ENCODE results near the gene CAMK2B. TPM values are rescaled to one million over a fixed set of nuclear protein-coding genes. Genes with fewer than 3 reads are reported as not detected.

The CAMK2B gene
- total RNA-seq, 1 experiment from 2014 or later: 0.34 TPM

DNA sequence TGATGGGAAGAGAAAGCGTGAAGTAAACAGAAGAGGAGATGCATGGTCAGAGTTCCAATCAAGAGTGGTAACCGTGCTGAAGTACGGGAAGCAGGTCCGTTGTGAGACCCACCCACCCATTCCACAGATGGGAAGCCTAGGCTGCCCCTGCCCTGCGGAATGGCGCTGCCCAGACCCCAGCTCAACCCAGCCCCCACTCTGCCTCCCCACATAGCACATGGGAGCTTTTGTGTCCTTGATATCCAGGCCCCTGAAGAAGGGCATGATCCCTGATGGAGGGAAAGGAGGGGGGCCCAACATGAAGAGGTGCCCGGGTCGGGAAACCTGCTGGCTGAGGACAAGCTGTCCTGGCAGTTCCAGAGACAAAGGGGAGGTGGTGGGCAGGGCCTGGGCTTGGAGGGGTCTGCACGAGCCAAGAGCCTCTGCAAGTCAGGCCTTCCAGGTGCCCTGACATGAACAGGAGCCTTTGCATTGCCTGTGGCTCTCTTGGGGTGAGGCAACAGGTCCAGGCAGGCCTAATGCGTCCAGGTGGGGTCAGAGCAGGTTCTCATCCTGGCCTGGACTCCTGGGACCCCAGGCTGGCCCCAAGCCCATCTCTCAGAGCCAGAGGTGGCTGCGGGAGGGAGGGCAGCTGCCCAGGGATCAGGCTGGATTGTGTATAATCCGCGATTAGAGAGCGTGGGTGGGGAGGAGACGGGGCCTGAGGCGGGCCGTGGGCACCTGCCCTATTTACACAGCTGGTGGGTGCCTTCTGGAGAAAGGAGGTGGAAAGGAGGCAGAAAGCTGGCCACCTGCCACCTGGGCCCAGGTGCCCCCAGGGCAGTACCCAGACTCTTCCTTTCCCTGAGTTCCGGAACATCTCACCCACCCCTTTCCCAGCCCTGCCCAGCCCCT lies 101.1 kb downstream of the CAMK2B start:
- ATAC-seq: no peak
- no peak overlapping the region for H2AFZ ChIP-seq (ENCODE audit: low read depth, low read length, poor library complexity, severe bottlenecking)
- CTCF ChIA-PET: interaction anchor here (2.4 kb wide), 1 partner anchor 16 kb away, joined by 6 read pairs; no protein-coding TSS in a partner anchor
- no TSS peak for BruUV-seq (replicated peaks)
- no peaks in the 10 kb centered on the region for H3K4me1 ChIP-seq (ENCODE audit: control insufficient read depth in 1 of 2, insufficient read depth in 2 of 2, low read length in 2 of 2)
- intact Hi-C loops (cut with micrococcal nuclease): no loop called here
- DNase-seq (ENCODE audit: low read depth, low spot score): no peak
- RAD21 ChIA-PET (ENCODE audit: low non-redundant PET in 1 of 2, low total read pairs in 2 of 2, uncharacterized antibody in 2 of 2, unreplicated experiment in 2 of 2): interaction anchor here in 1 of 2 experiments (0.6 kb wide), 1 partner anchor 237 kb away, joined by 3 read pairs; no protein-coding TSS in a partner anchor
- H3K79me2 ChIP-seq (ENCODE audit: insufficient read depth, low read length): no peaks in the 10 kb centered on the region
- no peaks in the 10 kb centered on the region for H3K9me2 ChIP-seq (ENCODE audit: insufficient read depth)
- no peaks in the 10 kb centered on the region for H3K36me3 ChIP-seq (ENCODE audit: control insufficient read depth in 1 of 2, insufficient read depth in 2 of 2, low read length in 2 of 2)
- POLR2A ChIA-PET: no interaction called here
- no peak overlapping the region for H3K4me2 ChIP-seq (ENCODE audit: low read length)
- H3K9me3 ChIP-seq (ENCODE audit: control insufficient read depth in 1 of 2, insufficient read depth in 1 of 2, low read depth in 1 of 2, low read length in 2 of 2): no peaks in the 10 kb centered on the region
- no peak overlapping the region for H3K4me3 ChIP-seq (replicated peaks in 1 of 2; ENCODE audit: low read depth in 1 of 2, low read length in 2 of 2)
- no peak overlapping the region for H3K27ac ChIP-seq (ENCODE audit: low read depth, low read length)
- no peak overlapping the region for H3K9ac ChIP-seq (ENCODE audit: low read length)
- TF ChIP-seq CBX3 (IDR thresholded peaks at IDR 0.05; ENCODE audit: low read depth): no peak
- TF ChIP-seq, protein P1, sequence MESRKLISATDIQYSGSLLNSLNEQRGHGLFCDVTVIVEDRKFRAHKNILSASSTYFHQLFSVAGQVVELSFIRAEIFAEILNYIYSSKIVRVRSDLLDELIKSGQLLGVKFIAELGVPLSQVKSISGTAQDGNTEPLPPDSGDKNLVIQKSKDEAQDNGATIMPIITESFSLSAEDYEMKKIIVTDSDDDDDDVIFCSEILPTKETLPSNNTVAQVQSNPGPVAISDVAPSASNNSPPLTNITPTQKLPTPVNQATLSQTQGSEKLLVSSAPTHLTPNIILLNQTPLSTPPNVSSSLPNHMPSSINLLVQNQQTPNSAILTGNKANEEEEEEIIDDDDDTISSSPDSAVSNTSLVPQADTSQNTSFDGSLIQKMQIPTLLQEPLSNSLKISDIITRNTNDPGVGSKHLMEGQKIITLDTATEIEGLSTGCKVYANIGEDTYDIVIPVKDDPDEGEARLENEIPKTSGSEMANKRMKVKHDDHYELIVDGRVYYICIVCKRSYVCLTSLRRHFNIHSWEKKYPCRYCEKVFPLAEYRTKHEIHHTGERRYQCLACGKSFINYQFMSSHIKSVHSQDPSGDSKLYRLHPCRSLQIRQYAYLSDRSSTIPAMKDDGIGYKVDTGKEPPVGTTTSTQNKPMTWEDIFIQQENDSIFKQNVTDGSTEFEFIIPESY (IDR thresholded peaks at IDR 0.05; ENCODE audit: extremely low read depth, insufficient replicate concordance, low read length): no peak
- TF ChIP-seq, protein P2, sequence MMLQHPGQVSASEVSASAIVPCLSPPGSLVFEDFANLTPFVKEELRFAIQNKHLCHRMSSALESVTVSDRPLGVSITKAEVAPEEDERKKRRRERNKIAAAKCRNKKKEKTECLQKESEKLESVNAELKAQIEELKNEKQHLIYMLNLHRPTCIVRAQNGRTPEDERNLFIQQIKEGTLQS (IDR thresholded peaks at IDR 0.05): no peak
- no peak for TF ChIP-seq TCF7L2 (IDR thresholded peaks at IDR 0.05; ENCODE audit: borderline replicate concordance, extremely low read depth, insufficient read depth, insufficient read length)
- no peak for TF ChIP-seq JUND (IDR thresholded peaks at IDR 0.05)
- TF ChIP-seq CEBPB (IDR thresholded peaks at IDR 0.05; ENCODE audit: low read depth): no peak
- TF ChIP-seq, protein P3, sequence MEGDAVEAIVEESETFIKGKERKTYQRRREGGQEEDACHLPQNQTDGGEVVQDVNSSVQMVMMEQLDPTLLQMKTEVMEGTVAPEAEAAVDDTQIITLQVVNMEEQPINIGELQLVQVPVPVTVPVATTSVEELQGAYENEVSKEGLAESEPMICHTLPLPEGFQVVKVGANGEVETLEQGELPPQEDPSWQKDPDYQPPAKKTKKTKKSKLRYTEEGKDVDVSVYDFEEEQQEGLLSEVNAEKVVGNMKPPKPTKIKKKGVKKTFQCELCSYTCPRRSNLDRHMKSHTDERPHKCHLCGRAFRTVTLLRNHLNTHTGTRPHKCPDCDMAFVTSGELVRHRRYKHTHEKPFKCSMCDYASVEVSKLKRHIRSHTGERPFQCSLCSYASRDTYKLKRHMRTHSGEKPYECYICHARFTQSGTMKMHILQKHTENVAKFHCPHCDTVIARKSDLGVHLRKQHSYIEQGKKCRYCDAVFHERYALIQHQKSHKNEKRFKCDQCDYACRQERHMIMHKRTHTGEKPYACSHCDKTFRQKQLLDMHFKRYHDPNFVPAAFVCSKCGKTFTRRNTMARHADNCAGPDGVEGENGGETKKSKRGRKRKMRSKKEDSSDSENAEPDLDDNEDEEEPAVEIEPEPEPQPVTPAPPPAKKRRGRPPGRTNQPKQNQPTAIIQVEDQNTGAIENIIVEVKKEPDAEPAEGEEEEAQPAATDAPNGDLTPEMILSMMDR (IDR thresholded peaks at IDR 0.05 in 2 of 3, conservative IDR thresholded peaks at IDR 0.05 in 1 of 3; ENCODE audit: borderline replicate concordance in 1 of 3, insufficient read depth in 1 of 3, low read depth in 2 of 3, low read length in 2 of 3): no peak
- TF ChIP-seq ZFX (IDR thresholded peaks at IDR 0.05): no peak
- no peak for TF ChIP-seq ELF1 (IDR thresholded peaks at IDR 0.05; ENCODE audit: borderline replicate concordance, low read depth)
- no peak for TF ChIP-seq EGR1 (IDR thresholded peaks at IDR 0.05; ENCODE audit: low read depth)
- no peak for TF ChIP-seq RAD21 (IDR thresholded peaks at IDR 0.05; ENCODE audit: low read depth)
- H3K27me3 ChIP-seq (ENCODE audit: insufficient read depth, low read length): no peaks in the 10 kb centered on the region
- no peaks in the 10 kb centered on the region for H4K20me1 ChIP-seq (ENCODE audit: insufficient read depth)
